DMS 273 (cell line): ENCODE data around the gene DUSP6.

Source experiments
- DNase-seq: peaks from one replicate; lab custom pipeline; 2025; ENCODE audit not compliant: unreplicated experiment; lab: John Stamatoyannopoulos, UW

The DUSP6 gene

DNA sequence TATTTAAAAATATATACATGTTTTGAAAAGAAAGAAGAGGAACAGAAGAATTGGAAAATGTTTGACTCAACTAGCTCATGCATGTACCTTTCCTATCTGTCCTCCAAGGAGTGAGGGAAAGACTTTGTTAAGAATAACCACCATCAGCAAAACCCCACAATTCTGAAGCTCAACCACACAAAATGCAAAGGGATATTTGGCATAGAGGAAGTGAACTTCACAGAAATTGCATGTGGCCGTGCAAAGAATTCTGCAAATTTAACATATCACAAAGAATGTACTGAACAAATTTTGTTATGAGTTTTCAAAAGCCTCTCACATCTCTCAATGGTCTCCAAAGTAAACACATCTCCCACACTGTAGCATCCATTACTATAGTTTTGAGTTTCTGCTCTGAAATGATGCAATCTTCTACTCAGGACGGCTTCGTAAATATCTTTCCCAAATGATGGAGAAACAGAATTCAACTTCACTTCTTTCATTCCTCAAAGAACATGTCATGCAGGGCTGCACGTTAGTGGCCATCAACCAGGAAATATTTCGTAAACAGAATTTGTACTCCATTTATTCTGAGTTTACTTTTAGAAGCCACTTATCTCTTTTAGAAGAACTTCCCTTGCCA lies 17.6 kb downstream of the DUSP6 start:
- no peak for DNase-seq

- no peak for DNase-seq
Observed at GRCh38 chr12:89333564-89334252, 18.6 kb downstream of the DUSP6 start.

- no peak for DNase-seq
Observed at GRCh38 chr12:89328151-89329030, 23.9 kb downstream of the DUSP6 start.

DNA sequence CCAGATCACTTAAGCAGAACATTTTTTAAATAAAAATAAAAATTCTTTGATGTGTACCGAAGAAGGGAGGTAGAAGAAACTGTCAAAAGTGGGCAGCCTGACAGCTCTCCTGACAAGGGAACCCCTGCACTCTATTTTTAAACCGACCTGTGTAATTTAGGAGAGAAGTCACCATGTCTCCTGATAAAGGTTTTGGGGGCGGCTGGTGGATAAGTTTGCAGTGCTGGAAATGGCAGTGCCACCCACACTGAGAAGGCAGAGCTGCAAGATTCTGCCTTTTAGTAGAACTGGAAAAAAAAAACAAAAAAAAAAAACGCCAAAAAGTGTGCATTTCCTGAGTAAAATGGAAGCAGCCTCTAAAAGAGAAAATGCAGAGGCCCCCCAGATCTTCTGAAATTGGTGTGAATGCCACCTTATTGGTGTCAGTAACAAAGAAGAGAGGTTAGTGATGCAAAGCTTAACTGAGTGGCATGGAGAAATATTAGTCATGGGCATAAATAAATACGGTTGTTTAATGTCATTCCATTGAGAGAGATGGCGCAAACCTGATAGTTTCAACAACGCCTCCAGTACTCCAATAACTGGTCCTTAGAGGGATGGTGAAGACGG lies 24.7 kb downstream of the DUSP6 start:
- DNase-seq: no peak

- no peak for DNase-seq
Observed at GRCh38 chr12:89326239-89327040, 25.9 kb downstream of the DUSP6 start.

- no peak for DNase-seq
Observed at GRCh38 chr12:89325495-89325894, 26.8 kb downstream of the DUSP6 start.

GRCh38 chr12:89324437-89324836 lies 27.9 kb downstream of the DUSP6 start:
- DNase-seq: no peak

GRCh38 chr12:89323568-89324218 lies 28.6 kb downstream of the DUSP6 start:
- DNase-seq: no peak

DNA sequence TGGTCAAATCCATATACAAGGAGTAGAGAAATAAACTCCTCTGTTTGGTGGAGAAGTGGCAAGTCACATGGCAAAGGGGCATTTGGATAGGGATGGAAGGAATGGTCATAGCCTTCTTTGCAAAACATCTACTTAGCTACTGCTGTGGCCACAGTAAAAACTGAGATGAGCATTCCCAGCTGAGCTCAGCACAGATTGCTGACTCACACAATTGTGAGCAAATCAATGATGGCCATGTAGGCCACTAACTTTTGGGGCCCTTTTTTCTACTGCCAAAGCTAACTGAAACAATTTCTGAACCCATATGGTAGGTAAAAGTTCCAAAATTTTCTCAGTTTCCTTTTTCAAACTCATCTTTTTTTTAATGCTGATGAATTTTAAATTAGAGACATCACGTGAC lies 31.6 kb downstream of the DUSP6 start:
- no peak for DNase-seq

DNA sequence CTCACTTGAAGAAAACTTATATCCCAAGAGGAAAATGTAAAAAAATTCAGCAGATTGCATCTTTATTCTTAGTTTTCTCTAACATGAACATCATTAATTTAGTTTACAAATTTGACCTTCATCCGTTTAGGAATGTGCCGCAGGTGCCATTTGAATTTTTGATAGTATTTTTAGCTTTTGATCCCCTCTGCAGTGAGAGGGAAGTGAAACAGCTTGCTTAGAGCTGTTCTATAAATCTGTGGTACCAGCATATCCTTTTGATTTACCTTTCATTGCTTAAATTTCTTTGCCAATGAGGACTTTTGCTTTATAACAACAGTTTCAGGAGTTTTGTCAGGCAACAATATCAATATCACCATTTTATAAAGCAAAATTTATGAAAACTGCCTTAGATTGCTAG lies 32.7 kb downstream of the DUSP6 start:
- DNase-seq: no peak

GRCh38 chr12:89319122-89319521 lies 33.2 kb downstream of the DUSP6 start:
- no peak for DNase-seq

GRCh38 chr12:89316705-89317139 lies 35.6 kb downstream of the DUSP6 start:
- DNase-seq: no peak

DNA sequence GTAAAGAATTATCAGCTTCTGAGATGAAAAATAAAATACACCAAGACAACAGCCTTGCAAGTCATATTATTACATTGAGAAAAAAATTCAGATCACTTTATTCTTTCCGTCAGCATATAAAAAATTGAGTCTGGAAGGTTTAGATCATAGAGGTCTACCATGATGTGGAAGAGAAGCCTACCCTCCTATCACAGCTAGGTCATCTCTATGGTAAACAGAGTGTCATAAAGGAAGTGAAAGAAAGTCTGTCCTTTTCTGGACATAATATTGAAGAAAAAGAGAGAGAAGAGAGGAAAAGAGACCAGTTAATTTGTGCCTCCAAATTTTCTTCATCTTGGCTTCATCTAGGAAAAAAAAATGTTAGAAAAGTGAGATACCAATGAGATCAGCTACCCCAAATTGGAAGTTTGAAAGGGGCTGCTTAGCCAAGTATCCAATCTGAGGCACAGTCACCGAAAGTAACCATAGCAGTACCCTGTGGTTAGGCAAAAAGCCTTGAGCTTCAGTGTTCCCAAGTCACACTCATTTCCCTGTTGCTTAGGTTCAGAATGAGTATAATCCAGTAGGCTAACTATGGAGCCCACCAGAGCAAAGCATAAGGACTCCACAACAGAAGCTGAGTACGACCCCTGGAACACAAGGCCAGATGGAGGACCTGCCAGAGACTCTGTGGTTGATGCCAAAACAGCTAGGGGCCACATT lies 38.1 kb downstream of the DUSP6 start:
- no peak for DNase-seq

GRCh38 chr12:89311703-89312293 lies 40.5 kb downstream of the DUSP6 start:
- DNase-seq: no peak

GRCh38 chr12:89309815-89310214 lies 42.5 kb downstream of the DUSP6 start:
- no peak for DNase-seq

- DNase-seq: no peak
Observed at GRCh38 chr12:89309440-89309802, 42.9 kb downstream of the DUSP6 start.

- DNase-seq: no peak
Observed at GRCh38 chr12:89307474-89308253, 44.6 kb downstream of the DUSP6 start.

DNA sequence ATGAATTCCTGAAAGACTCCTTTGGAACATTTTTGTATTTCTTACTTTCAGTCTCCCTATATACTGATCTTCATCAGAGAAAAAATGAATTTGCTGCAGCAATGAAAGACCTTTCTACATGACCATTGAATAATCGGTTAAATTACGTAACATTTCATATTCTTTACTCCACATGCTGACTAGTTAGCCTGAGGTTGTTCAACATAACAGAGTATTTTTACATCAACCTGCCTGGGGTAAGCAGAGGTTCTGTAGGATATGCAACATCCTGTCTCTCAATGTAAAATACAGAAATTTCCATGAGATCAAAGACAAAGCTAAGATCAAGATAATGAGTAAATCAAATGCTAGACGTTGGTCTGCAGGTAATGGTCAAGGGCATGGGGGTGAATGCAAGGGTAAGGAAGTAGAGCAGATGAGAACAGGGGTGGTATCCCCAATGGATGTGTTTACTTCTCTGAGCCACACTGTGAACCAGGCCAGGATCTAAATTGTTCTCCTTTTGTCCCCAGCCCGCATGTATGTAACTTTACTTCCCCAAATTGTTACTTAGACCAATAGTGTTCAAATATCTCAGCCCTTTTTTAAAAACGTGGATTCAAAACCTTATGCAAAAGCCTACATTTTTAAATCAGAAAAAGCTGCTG lies 45.4 kb downstream of the DUSP6 start:
- no peak for DNase-seq
